ENCODE results near the gene HENMT1. TPM values are rescaled to one million over a fixed set of nuclear protein-coding genes. Genes with fewer than 3 reads are reported as not detected.

HENMT1 gene
- total RNA-seq, 4 donors from 2014 or later, result 2.5 to 3.6 (median 2.9) TPM

GRCh38 chr1:108639899-108640560, 20.9 kb downstream of the HENMT1 start:
- Histone ChIP-seq H3K27me3 (no peaks in the 10 kb centered on the region), H3K9me3 (no peaks in the 10 kb centered on the region), H3K4me1 (no peaks in the 10 kb centered on the region), H3K36me3 (peaks cover 0 to 18% of the 10 kb centered on the region in 2 donors), H3K27ac (no peak overlapping the region), H3K4me3 (no peak overlapping the region)
- WGBS, 2 donors (ENCODE audit: low coverage in 1 of 2), result 87 to 97% methylated on average over 7 of the region's 9 CpGs
- ATAC-seq, result no peak
- TF ChIP-seq POLR2A (IDR thresholded peaks at IDR 0.05) (no peak), EP300 (IDR thresholded peaks at IDR 0.05) (no peak), CTCF (IDR thresholded peaks at IDR 0.05) (no peak), POLR2AphosphoS5 (IDR thresholded peaks at IDR 0.05) (no peak)

GRCh38 chr1:108636876-108637275, 24.0 kb downstream of the HENMT1 start:
- Histone ChIP-seq H3K36me3 (peaks cover 0 to 33% of the 10 kb centered on the region in 2 donors), H3K9me3 (no peaks in the 10 kb centered on the region), H3K27me3 (no peaks in the 10 kb centered on the region), H3K4me3 (no peak overlapping the region), H3K27ac (no peak overlapping the region), H3K4me1 (no peaks in the 10 kb centered on the region)
- 94 to 95% methylated on average over 2 of the region's 2 CpGs for WGBS, 2 donors (ENCODE audit: low coverage in 1 of 2)
- ATAC-seq, result no peak
- TF ChIP-seq POLR2AphosphoS5 (IDR thresholded peaks at IDR 0.05), result no peak
- TF ChIP-seq CTCF (IDR thresholded peaks at IDR 0.05), result no peak
- no peak for TF ChIP-seq EP300 (IDR thresholded peaks at IDR 0.05)
- TF ChIP-seq POLR2A (IDR thresholded peaks at IDR 0.05), result no peak

DNA sequence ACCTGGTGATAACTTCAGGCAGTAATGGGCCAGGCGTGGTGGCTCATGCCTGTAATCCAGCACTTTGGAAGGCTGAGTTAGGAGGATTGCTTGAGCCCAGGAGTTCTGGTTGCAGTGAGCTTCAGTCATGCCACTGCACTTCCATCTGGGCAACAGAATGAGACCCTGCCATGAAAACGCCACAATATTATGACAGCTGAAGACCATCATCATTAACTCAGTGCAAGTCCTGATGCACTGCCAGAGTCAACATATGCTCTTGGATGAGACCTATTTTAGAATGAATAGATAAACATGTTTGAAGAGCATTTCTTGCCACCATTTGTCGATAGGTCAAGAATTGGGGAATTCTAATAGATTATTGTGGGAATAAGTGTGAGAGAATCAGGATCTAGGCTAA, 26.4 kb downstream of the HENMT1 start:
- WGBS, 2 donors (ENCODE audit: low coverage in 1 of 2), result 81 to 97% methylated on average over 3 of the region's 3 CpGs
- Histone ChIP-seq H3K4me3 (no peak overlapping the region), H3K4me1 (no peaks in the 10 kb centered on the region), H3K9me3 (no peaks in the 10 kb centered on the region), H3K27ac (no peak overlapping the region), H3K27me3 (no peaks in the 10 kb centered on the region), H3K36me3 (peaks cover 0 to 52% of the 10 kb centered on the region in 2 donors)
- no peak for TF ChIP-seq POLR2A (IDR thresholded peaks at IDR 0.05)
- no peak for ATAC-seq

GRCh38 chr1:108628665-108629064, 32.2 kb downstream of the HENMT1 start:
- ATAC-seq, result no peak
- H3K27me3 ChIP-seq, result no peaks in the 10 kb centered on the region
- no peaks in the 10 kb centered on the region for H3K9me3 ChIP-seq
- WGBS, 2 donors (ENCODE audit: low coverage in 1 of 2), result 89 to 100% methylated on average over 2 of the region's 2 CpGs
- TF ChIP-seq CTCF (IDR thresholded peaks at IDR 0.05) (no peak), EP300 (IDR thresholded peaks at IDR 0.05) (no peak), POLR2AphosphoS5 (IDR thresholded peaks at IDR 0.05) (no peak), POLR2A (IDR thresholded peaks at IDR 0.05) (no peak)
- H3K4me3 ChIP-seq, result no peak overlapping the region
- H3K36me3 ChIP-seq, result peaks cover 0 to 32% of the 10 kb centered on the region in 2 donors
- H3K27ac ChIP-seq, result no peak overlapping the region
- peaks cover 0 to 14% (median 3%) of the 10 kb centered on the region in 3 donors for H3K4me1 ChIP-seq

GRCh38 chr1:108627951-108628350, 32.9 kb downstream of the HENMT1 start:
- TF ChIP-seq POLR2AphosphoS5 (IDR thresholded peaks at IDR 0.05) (no peak), CTCF (IDR thresholded peaks at IDR 0.05) (no peak), POLR2A (IDR thresholded peaks at IDR 0.05) (no peak), EP300 (IDR thresholded peaks at IDR 0.05) (no peak)
- H3K27ac ChIP-seq, result no peak overlapping the region
- H3K4me1 ChIP-seq, result peaks cover 0 to 14% (median 3%) of the 10 kb centered on the region in 3 donors
- WGBS, 2 donors (ENCODE audit: low coverage in 1 of 2), result 28 to 29% methylated on average over 3 of the region's 3 CpGs
- no peak overlapping the region for H3K4me3 ChIP-seq
- H3K36me3 ChIP-seq, result peaks cover 0 to 30% of the 10 kb centered on the region in 2 donors
- ATAC-seq, result no peak
- H3K9me3 ChIP-seq, result no peaks in the 10 kb centered on the region
- H3K27me3 ChIP-seq, result no peaks in the 10 kb centered on the region
